GM10266 (cell line): Measurements from ENCODE around the gene DDX31.

Experiments
- DNase-seq: peaks from one replicate; pipeline ENCODE4 v3.0.0; 2012; ENCODE audit errors: extremely low spot score
- CTCF ChIP-seq: IDR thresholded peaks from 2 replicates; pipeline ENCODE4 v1.5.1; 2012; ENCODE audit warnings: mild to moderate bottlenecking, low read depth; ENCODE audit not compliant: control insufficient read depth, insufficient read depth; ENCODE audit errors: missing control alignments

DDX31 gene

DNA sequence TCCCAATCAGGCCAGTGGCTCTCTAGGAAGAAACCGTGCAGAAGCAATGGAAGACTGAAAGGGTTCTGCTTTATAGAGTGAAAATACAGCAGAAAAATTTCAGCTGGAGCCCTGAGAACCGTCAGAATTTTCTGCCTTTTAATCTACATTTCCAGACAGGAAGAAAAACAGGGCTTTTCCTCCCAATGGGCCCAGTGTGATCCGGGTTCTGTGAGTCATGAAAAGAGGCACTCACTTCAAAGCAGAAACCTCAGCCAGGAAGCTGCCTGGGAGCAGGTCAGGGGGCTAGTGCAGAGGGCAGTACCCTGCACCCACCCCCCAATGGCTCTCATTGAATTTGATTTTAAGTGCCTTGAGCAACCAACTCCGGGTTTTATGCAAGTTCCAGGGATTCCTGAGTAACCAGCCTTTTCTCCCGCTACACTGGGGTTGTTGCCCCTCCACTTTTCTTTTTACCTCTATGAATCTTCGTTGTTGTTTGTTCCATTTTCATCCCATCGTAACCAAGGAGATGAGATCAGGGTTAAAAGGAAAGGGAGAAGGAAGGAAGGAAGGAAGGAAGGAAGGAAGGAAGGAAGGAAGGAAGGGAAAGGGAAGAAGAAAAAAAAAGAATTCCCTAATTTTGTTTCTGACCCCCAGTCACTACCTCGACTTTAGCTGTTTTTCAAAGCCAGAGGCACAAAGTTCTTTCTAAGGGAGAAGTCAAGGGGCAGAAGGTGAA lies 86.0 kb downstream of the DDX31 start:
- DNase-seq, result no peak
- TF ChIP-seq CTCF, result no peak

GRCh38 chr9:132582786-132583583 lies 86.8 kb downstream of the DDX31 start:
- no peak for TF ChIP-seq CTCF

DNA sequence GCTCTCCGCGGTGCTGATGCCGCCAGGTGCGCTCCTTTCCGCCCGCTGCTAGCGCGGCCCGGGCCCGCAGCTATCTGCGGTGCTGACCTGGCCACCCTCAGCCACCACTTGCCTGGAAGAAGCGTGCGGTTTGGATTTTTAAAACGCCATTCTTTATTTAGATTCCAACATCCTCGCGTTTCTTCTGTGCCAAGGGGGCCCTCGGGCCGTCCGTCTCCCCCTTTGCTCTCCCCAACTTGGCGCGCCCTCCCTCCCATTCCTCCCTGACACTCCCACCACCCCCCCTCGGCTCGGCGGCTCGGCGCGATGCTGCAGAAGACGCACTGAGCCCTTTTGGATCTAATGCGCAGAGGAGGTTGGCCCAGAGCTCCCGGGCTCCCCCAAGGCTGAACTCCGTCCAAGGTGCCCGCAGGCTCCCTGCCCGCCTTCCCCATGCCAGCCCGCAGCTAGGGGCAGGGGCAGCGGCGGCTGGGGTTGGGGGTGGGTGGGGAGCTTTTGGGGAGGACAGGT lies 87.5 kb downstream of the DDX31 start, which contains the start of gene BARHL1:
Gene BARHL1 (plus strand): TSS at position 331 of the 510 bp plus-strand sequence. CDS start 192 bp downstream, outside the sequence.
- no peak for DNase-seq
- TF ChIP-seq CTCF, result no peak

More at GRCh38 chr9:132582786-132583583, 86.8 kb downstream of the DDX31 start:
- DNase-seq, result no peak

DNA sequence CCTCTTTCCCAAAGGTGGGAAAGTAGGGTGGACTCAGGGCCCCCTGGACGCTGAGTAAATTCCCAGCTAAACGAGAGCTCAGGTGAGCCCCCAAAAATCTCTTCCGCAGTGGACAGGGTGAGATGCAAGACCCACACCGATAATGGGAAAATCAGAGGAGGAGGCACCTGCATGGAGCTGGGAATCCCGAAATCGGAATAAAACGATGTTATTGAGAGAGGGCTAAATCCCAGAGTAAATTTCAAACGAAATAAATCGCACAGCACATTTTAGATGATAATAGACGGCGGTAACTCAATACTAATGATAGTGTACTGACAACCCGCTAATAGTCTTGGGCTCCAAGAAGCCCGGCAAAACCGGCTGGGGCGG lies 90.4 kb downstream of the DDX31 start:
- no peak for TF ChIP-seq CTCF
- DNase-seq, result no peak

- no peak for TF ChIP-seq CTCF
- DNase-seq, result no peak
Observed at GRCh38 chr9:132578367-132578932, 91.3 kb downstream of the DDX31 start.

DNA sequence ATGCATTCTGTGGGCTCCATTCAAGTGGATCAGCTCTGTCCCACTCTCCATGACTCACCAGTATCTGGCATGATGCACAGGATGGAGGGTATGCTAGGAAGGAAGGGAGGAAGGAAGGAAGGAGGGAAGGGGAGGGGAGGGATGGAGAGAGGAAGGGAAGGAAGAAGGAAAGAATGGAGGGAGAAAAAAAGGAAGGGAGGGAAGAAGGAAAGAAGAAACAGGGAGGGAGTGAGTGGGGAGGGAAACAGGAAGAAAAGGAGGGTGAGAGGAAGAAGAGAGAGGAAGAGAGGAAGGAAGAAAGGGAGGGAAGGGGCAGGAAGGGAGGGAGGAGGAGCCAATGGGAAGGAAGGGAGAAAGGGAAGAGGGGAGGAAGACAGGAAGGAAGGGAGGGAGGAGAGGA lies 92.7 kb downstream of the DDX31 start:
- no peak for DNase-seq
- TF ChIP-seq CTCF, result no peak
